NCI-H748 treated with DMSO at 0.1 percent for 48 hours (cell line): ENCODE results near the gene PILRB.
"Not testable (repeated sequence)": the region's sequence is repeated elsewhere in the genome, so short reads cannot be mapped to it uniquely, and the experiment has no call there.

Experiments used
- DNase-seq: peaks from one replicate; lab custom pipeline; 2025; lab: John Stamatoyannopoulos, UW

PILRB gene

DNA sequence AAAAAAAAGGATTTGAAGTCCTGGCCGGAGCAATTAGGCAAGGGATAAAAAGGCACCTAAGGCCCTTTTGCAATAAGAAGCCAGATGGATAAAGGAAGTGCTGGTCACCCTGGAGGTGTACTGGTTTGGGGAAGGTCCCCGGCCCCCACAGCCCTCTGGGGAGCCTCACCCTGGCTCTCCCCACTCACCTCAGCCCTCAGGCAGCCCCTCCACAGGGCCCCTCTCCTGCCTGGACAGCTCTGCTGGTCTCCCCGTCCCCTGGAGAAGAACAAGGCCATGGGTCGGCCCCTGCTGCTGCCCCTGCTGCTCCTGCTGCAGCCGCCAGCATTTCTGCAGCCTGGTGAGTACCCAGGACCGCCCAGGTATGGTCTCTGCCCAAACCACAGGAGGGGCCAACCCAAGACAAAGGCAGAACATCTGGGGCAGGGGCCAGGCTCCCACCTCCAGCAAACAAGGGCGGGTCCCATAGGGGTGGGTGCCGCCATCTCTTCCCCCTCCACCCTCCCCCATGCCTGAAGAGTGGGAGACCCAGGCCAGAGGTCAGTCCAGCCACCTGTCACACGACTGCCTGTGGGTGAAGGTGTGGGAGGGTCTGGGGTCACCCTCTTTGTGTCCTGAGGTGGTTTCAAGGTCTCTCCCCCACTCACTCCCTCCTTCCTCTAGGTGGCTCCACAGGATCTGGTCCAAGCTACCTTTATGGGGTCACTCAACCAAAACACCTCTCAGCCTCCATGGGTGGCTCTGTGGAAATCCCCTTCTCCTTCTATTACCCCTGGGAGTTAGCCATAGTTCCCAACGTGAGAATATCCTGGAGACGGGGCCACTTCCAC is at the start of gene PILRB:
TSS of gene PILRB (plus strand) at position 91 of the 830 bp plus-strand sequence. CDS start at position 277, 186 bp downstream.
- DNase-seq: no peak

DNA sequence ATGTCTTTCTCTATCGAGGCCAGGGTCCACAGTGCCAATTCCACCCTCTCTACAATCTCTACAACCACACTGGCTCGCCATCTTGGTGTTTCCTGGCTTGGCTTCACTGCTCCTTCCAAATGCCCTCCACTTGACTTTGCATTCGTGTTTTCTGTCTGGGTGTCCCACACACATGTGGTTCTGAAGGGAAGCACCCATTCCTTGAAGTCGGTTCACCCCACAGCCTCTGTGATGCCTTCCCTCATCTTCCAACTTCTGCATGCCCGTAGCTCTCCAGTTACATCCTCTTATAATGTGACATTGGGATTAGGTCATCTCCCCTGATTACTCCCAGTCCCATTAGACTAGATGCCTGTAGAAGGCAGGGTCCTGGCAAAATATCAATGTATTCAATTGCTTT is 39.6 kb upstream of the PILRB start:
- DNase-seq: not testable (repeated sequence)

DNA sequence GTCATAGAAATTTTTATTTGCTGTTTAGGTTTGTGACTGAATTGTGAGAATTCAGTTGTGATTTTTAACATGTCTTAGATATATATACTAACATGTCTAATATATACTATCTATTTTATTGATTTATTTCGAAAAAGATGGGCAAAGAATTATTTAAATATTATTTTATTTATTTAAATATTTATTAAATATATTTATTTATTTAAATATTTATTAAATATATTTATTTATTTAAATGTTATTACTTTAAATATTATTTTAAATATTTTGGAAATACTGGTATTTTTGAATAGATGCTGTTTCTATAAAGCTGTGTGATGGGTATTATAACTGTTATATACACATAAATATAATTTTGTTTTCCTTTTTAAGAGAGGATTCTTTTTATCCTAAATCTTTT is 36.3 kb upstream of the PILRB start:
- not testable (repeated sequence) for DNase-seq

DNA sequence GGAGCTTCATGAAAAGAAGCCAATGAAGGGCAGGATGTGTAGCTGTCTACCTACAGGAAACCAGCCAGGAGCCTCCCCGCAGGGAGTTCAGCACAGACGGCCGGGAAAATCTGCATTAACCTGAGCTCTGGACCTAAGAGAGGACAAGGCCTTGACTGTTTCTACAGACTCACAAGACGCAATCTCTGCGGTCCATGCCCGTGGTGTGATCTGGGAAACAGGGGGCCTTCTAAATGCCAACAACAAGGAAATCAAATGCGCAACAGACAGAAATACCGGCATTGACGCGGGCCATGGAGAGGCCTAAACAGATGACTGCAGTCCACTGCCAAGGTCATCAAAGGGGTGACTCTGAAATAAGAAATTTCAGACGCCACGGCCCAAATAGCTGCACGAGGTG is 33.7 kb upstream of the PILRB start:
- not testable (repeated sequence) for DNase-seq

DNA sequence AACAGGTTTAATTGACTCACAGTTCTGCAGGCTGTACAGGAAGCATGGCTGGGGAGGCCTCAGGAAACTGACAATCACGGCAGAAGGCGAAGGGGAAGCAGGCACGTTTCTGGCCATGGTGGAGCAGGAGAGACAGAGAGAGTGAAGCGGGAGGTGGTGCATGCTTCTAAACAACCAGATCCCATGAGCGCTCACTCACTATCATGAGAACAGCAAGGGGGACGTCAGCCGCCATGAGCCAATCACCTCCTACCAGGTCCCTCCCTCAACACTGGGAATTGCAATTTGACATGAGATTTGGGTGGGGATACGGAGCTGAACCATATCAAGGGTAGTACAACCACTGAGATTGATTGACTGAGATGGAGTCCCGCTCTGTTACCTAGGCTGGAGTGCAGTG is 32.2 kb upstream of the PILRB start:
- not testable (repeated sequence) for DNase-seq

DNA sequence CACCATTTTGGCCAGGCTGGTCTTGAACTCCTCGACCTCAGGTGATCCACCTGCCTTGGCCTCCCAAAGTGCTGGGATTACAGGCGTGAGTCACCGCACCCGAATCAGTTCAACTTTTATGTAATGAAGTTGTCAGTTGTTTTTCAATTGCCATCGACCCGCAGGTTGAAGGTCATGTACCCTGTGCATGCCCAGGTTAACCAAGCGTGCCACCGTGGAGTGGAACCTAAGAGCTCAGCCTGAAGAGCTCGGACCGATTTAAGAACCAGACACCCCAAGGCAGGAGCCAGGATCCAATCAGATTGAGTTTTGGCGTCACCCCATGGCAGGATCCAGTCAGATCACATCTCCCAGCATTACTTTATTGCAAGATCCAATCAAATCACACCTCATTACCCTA is 31.0 kb upstream of the PILRB start:
- DNase-seq: not testable (repeated sequence)

DNA sequence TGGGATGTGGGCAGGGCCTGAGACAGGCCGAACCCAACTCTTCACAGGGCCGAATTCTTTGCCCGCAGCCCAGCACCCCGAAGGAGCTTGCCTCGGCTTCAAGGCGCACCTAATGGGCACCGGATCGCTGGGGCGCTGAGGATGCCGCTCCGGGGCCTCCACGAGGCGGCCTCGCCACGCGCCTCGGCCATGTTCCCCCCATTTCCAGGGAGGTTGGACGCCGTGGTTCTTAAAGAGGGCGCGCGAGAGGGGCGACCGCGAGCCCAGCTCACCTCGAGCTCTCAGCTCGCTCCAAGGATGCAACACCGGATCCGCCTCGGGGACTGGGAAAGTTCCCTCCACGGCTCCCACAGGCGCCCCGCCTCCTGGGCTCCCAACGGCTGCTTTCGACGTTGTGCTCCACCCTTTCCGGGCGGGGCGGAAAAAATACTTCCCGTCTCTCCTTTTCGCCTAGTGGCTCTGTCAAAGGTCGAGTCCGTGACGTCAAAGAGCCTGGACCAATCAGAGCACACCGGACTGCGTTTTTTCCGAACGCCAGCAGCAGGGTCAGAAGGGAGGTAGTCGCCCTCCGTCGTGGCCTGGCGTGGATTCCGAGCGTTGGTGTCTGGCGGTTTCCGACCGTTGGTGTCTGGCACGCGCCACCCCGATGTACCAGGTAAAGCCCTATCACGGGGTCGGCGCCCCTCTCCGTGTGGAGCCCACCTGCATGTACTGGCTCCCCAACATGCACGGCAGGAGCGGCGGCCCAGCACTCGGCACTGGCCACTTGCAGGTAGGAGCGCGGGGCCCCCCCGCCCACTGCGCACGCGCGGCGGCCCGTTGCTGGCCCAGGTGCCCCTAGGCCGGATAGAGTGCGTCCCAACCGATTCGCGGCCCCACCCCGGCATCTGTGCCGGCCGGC is 22.1 kb upstream of the PILRB start:
- DNase-seq: peak; percentile 91

DNA sequence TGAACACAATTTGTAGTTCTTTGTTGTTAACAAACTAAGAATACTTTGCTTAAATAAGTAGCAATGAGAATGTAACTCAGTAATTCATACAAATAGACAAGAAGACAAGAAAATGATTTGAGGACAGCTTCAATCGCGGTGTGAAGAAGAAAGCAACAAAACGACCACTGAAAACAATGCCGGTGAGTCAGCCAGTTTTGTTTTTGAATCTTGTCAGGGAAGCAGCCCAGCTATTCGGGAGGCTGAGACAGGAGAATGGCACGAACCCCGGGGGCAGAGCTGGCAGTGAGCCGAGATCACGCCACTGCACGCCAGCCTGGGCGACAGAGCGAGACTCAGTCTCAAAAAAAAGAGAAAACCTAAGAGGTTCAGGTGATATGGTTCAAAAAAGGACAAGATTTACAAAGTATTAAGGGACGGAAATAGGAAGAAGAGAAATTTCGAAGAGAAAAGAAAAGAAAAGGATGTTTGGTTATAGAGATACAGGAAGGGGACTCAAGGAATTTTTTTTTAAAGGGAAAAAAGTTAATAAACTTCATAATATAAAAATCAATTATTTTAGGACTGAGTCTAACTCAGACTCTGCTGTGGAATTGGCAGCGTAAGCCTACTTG is 19.7 kb upstream of the PILRB start:
- DNase-seq: not testable (repeated sequence)

DNA sequence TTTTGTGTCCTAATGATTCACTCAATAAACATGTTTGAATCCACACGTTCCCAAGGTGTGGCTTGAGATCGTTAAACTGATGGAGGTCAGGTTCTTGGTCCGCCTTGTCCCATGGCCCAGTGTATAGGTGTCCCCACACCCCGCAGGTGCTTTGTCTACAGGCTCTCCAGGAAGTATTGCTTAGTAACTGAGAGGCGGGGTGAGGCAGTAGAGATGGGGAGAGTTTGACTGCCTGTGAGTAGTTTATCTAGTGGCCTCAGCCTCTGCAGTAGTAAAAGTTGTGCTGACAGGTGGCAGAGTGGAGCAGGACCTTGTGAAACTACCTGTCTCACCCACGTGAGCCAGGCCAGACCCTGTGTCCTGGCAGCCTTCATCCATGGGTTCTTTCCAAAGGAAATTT is 16.6 kb upstream of the PILRB start:
- not testable (repeated sequence) for DNase-seq

DNA sequence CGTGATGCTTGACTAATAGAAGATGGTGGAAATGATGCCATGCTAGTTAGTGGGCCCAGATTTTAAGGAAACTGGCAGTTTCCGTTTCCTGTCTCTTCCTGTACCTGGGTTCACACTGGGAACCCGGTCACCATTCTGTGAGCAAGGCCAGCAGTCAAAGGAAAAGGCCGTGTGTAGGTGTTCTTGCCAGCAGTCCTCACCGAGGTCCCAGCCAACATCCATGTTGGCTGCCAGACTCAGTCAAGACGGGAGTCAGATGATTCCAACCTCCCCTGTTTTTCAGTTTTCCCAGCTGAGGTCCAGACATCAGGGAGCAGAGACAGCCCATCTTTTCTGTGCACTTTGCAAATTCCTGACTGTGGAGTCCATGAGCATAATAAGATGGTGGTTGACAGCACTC is 15.2 kb upstream of the PILRB start:
- no peak for DNase-seq

DNA sequence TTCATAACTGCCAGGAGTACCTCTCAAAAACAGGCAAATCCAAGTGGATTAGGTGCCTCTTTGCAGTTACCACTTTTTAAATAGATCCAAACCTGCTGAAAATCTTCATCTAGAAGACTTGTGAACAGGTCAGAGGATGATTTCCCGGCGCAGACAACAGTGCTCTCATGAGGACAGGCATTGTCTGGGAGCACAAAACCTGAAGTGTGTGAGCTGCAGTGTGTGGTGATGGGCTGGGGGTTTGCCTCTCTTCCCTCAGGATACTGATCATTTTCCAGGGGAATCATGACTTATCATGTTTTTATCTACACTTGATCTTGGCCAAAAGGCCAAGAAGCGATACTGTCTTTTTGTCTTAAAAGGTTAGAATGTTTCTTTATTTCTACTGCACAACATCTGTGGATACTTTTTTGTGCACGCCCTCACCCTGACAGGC is 13.8 kb upstream of the PILRB start:
- not testable (repeated sequence) for DNase-seq

DNA sequence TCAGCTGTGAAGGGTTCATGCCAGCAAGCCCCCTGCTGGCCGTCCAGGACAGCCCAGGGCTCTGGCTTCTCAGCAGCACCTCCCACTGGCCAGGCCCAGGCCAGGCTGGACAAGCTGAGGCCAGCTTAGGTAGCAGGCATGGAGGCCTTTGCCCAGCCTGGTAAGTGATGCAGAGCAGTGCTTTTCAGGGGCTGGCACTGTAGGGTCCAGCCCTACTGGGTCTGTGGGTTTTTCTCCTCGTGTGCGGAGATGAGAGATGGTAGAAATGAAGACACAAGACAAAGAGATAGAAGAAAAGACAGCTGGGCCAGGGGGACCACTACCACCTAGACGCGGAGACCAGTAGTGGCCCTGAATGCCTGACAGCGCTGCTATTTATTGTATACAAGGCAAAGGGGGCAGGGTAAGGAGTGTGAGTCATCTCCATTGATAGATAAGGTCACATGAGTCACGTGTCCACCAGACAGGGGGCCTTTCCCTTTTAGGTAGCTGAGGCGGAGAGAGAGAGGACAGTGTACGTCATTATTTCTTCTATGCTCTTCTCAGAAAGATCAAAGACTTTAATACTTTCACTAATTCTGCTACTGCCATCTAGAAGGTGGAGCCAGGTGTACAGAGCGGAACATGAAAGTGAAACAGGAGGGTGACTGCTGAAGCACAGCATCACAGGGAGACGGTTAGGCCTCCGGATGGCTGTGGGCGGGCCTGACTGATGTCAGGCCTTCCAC is 13.2 kb upstream of the PILRB start:
- not testable (repeated sequence) for DNase-seq

DNA sequence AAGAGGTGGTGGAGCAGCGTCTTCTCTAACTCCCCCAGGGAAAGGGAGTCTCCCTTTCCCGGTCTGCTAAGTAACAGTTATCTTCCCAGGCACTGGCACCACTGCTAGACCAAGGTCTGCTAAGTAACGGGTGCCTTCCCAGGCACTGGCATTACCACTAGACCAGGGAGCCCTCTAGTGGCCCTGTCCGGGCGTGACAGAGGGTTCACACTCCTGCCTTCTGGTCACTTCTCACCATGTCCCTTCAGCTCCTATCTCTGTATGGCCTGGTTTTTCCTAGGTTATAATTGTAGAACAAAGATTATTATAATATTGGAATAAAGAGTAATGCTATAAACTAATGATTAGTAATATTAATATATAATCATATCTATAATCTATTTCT is 12.6 kb upstream of the PILRB start:
- peak; percentile 39 for DNase-seq

DNA sequence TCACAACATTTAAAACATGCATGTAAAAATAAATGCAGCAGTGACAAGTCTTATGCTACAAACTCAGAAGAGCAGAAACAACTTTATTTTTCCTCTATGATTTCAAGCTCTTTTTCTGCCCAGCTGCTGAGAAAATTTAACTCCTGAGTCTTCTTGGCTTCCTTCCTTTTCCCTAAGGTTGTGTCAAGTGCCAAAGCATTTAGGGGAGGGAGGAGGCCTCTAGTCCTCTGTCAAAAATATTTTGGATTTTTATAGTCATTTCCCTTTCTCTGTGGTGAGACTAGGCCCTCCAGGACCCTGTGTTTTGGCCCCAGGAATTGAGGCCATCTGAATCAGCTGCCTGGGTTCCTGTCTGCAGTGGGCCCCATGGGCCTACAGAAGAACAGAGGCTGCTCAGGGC is 11.0 kb upstream of the PILRB start:
- DNase-seq: no peak

DNA sequence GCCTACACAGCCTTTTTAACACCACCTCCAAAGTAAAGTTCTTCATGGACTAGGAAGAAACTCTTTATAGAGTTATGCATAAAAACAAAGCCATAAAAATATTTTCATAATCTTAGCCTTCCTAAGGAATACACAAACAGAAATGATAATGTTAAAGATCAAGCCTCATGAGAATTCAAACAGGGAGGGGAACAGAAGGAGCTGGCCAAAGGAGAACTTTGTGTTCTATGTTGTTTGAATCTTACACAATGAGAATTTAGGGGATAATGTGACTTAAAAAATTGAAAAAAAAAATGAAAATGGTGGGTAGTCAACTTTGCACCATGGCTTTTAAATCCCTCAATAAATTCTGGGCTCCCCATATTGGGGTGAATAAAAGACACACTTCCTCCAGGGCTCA is 9.1 kb upstream of the PILRB start:
- DNase-seq: no peak

DNA sequence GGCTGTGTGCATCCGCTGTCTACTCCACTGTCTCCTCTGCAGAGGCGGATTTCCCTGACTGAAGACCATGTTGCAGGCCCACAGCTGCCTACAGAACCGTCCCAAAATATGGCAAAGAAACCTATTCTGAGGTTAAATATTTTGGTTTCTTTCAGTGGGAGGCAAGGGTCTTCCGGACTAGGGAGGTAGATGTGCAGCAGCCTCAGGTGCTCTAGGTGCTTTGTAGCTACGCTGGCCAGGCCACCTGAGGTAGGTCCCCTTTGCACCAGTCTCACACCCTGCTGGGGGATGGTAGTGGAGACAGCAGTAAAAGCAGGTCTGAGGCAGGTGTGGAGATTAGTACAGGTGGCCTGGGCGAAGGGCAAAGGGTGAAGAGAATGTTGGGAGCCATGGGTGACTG is 8.2 kb upstream of the PILRB start:
- no peak for DNase-seq

DNA sequence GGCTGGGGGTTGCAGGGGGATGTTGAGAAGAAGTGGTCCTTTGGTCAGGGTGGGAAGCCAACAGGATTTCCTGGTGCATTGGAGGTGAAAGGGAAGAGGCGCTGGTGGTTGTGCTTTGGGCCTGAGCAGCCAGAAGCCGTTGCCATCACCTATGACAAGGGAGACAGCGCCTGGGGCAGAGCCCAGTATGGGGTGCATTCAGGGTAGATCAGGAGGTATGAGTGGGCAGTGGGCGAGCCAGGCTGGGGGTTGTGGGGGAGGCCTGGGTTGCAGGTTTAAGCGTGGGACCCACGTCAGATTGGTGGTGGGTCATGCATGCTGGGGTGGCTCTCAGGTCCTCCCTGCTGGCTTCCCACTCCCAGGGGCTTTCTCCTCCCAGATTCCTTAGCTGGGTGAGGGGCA is 6.3 kb upstream of the PILRB start:
- DNase-seq: no peak

DNA sequence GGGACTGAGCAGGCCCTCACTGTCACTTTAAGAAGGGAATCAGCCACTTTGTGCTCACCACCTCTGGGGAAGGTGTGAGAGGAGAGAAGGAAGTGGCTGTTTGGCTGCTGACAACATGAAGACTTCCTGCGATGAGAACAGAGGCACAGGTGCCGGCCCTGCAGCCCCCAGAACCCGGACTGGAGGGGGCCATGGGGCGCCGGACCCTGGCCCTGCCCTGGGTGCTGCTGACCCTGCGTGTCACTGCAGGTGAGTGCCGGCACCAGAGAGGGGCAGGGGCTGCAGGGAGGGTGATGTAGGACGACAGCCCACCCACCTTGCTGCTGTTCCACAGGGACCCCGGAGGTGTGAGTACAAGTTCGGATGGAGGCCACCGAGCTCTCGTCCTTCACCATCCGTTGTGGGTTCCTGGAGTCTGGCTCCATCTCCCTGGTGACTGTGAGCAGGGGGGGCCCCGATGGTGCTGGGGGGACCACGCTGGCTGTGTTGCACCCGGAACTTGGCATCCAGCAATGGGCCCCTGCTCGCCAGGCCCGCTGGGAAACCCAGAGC is 5.6 kb upstream of the PILRB start:
- DNase-seq: not testable (repeated sequence)

DNA sequence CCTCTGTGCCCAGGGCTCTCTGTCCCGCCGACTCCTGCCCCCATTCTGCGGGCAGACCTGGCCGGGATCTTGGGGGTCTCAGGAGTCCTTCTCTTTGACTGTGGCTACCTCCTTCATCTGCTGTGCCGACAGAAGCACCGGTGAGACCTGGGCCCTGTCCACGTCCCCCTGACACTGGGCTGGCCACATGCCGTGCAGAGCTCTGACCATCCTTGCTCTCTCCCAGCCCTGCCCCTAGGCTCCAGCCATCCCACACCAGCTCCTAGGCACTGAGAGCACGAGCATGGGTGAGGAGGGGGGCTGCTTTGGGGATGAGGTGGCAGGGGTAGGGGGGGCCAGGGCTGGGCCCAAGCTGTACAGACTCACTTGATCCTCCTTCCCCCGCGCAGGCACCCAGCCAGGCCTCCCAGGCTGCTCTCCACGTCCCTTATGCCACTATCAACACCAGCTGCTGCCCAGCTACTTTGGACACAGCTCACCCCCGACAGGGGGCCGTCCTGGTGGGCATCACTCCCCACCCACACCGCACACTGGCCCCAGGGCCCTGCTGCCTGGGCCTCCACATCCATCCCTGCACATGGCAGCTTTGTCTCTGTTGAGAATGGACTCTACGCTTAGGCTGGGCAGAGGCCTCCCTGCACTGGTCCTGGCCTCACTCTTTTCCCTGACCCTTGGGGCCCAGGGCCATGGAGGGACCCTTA is 4.8 kb upstream of the PILRB start:
- DNase-seq: no peak

DNA sequence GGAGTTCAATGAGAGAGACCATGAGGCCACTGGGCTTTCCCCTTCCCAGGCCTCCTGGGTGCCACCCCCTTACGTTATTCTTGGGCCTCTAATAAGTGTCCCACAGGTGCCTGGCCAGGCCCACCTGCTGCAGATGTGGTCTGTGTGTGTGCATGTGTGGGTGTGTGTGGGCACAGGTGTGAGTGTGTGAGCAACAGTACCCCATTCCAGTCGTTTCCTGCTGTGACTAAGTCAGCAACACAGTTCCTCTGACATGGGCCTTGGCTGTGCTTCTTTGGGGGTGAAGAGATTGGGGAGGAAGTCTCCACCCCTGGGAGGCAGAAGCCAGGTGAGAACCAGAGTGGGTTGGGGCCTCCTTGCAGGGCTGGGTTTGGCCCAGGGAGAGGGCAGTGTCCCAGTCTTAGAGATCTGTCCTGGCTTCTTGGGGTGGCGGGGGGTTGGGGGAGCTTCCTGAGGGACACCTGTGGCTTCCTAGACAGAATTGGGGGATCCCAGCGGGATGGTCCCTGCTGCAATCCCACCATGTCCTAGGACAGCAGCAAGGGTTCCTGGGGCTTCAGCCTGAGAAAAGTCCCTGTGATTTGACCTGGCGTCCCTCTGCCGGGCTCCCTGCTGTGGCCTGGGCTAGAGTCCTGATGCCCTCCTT is 4.1 kb upstream of the PILRB start:
- DNase-seq: no peak
